ENCODE measurements around the gene MT1M.

GRCh38 chr16:56618138-56618537, 14.3 kb upstream of the MT1M start:
- TF ChIP-seq CTCF (conservative IDR thresholded peaks at IDR 0.05; ENCODE audit: low read length) (no peak), EZH2phosphoT487 (IDR thresholded peaks at IDR 0.05; ENCODE audit: borderline replicate concordance, low read depth, low read length) (no peak)

Data from OCI-LY7 (cell line).